ENCODE measurements around the gene GRK5. TPM values are rescaled to one million over a fixed set of nuclear protein-coding genes. Genes with fewer than 3 reads are reported as not detected.

GRK5 gene
- total RNA-seq, 1 donor = 16.0 TPM

GRCh38 chr10:119439922-119440321 lies 232.6 kb downstream of the GRK5 start:
- DNase-seq (ENCODE audit: low read depth) = no peak
- TF ChIP-seq CTCF (IDR thresholded peaks at IDR 0.05; ENCODE audit: insufficient read depth, low read depth, low read length) = no peak
- H3K4me3 ChIP-seq (ENCODE audit: low read depth, low read length) = no peak overlapping the region

- H3K4me3 ChIP-seq (ENCODE audit: low read depth, low read length) = no peak overlapping the region
- no peak for TF ChIP-seq CTCF (IDR thresholded peaks at IDR 0.05; ENCODE audit: insufficient read depth, low read depth, low read length)
- peak; percentile 92 for DNase-seq (ENCODE audit: low read depth)
These were observed 233.9 kb downstream of the GRK5 start for GRCh38 chr10:119441151-119441821.

GRCh38 chr10:119441921-119442757 lies 234.8 kb downstream of the GRK5 start:
- no peak for TF ChIP-seq CTCF (IDR thresholded peaks at IDR 0.05; ENCODE audit: insufficient read depth, low read depth, low read length)

GRCh38 chr10:119442758-119443060 lies 235.3 kb downstream of the GRK5 start:
- no peak for TF ChIP-seq CTCF (IDR thresholded peaks at IDR 0.05; ENCODE audit: insufficient read depth, low read depth, low read length)
- no peak overlapping the region for H3K4me3 ChIP-seq (ENCODE audit: low read depth, low read length)
- DNase-seq (ENCODE audit: low read depth) = no peak

More at GRCh38 chr10:119441921-119442757, 234.8 kb downstream of the GRK5 start:
- H3K4me3 ChIP-seq (ENCODE audit: low read depth, low read length) = no peak overlapping the region
- DNase-seq (ENCODE audit: low read depth) = no peak

GRCh38 chr10:119443441-119443840 lies 236.1 kb downstream of the GRK5 start:
- no peak for TF ChIP-seq CTCF (IDR thresholded peaks at IDR 0.05; ENCODE audit: insufficient read depth, low read depth, low read length)
- DNase-seq (ENCODE audit: low read depth) = no peak
- no peak overlapping the region for H3K4me3 ChIP-seq (ENCODE audit: low read depth, low read length)

- no peak for TF ChIP-seq CTCF (IDR thresholded peaks at IDR 0.05; ENCODE audit: insufficient read depth, low read depth, low read length)
- no peak for DNase-seq (ENCODE audit: low read depth)
- no peak overlapping the region for H3K4me3 ChIP-seq (ENCODE audit: low read depth, low read length)
These were observed 236.7 kb downstream of the GRK5 start for GRCh38 chr10:119443970-119444660.

Data from fibroblast of villous mesenchyme (primary cell).